COLO668 (cell line): ENCODE results near the gene BICRAL.
"Not testable (repeated sequence)": the region's sequence is repeated elsewhere in the genome, so short reads cannot be mapped to it uniquely, and the experiment has no call there.

ENCODE experiments used
- DNase-seq: peaks from one replicate; lab custom pipeline; 2025; ENCODE audit not compliant: unreplicated experiment; lab: John Stamatoyannopoulos, UW

The BICRAL gene

GRCh38 chr6:42762426-42762859 is 19.4 kb upstream of the BICRAL start:
- no peak for DNase-seq

GRCh38 chr6:42762950-42763349 is 18.9 kb upstream of the BICRAL start:
- no peak for DNase-seq

DNA sequence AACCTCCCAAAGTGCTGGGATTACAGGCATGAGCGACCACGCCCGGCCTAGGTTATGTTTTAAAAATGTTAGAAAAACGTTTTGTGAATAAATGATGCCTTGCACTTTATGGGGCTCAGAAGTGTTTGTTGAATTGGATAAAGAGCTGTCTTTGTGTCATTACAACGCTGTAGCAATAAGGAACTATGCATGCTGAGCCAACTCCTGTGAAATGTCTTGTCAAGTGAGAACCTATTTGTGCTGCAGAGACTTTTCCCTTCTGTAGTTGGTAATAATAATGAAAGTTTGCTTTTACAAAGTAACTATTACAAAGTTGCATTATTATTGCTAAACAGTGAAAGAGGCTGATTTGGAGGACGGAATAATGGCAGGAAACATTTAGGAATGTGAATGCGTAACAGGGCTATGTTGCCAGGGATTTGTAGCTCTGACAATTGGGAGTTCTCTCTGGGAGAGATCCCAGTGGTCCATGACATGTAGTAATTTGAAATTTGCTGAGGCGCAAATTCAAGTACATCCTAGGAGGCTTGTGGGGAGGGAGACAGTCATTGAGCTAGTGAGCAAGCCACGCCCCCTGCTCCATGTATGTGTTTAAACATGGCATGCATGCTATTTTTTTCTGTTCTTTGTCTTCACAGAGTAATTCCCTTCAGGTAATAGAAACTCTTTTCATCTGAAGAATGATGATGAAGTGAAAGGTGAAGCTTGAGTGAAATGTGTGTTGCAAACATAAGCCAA is 16.8 kb upstream of the BICRAL start:
- DNase-seq = no peak

DNA sequence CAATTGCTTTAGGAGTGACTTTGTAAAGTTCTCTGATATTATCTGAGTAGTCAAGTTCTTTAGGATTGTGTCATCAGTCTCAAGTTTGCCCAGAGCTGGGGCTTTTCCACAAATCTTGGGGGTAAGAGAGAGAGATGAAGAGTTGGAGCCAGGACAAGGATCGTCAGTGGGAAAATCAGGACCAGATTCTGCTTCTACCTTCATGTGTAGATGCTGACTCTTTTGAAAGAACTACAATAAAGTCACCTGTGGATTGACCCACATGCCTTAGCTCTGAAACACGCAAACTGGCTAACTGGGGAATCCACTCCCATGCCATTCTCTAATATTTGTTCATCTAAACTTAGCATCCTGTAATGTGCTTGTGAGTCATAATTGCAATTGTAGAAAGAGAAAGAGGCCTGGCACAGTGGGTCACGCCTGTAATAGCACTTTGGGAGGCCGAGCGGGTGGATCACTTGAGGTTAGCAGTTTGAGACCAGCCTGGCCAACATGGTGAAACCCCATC is 15.6 kb upstream of the BICRAL start:
- no peak for DNase-seq

GRCh38 chr6:42769051-42769450 is 12.8 kb upstream of the BICRAL start:
- no peak for DNase-seq

DNA sequence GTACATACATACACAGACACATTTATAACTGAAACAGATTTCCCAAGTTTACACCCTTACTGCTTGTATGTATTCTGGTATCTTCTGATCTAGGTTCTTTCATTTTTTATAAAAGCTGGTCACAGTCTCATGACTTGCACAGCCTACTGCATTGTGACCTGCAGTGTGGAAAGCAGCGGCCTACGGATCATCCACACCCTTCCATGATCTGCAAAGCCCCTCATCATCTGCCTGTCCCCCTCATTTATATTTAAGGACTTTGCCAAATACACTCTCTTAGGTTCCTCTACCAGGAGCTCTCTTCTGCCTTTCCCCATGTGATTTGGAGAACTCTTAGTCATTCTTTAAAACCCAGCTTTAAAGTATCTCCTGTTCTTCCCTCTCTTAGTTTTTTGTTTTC is 12.0 kb upstream of the BICRAL start:
- DNase-seq = no peak

DNA sequence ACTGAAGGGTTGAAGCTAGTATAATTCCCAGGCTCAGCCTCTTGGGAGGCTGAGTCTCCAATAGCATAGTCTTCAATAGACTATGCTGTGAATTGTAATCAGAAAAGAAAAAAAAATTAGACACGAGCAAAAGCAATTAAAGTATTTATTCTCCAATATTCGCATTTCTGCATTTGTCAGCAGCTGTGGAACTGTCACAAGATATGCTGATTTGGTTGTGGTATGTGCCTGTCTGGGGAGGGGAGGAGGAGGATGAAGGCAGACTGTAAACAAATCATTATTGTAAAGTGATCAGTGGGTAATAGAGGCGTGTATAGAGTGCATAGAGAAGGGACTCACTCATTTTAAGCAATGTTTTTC is 10.1 kb upstream of the BICRAL start:
- no peak for DNase-seq

- no peak for DNase-seq
Measured at GRCh38 chr6:42774201-42774600, 7.7 kb upstream of the BICRAL start.

DNA sequence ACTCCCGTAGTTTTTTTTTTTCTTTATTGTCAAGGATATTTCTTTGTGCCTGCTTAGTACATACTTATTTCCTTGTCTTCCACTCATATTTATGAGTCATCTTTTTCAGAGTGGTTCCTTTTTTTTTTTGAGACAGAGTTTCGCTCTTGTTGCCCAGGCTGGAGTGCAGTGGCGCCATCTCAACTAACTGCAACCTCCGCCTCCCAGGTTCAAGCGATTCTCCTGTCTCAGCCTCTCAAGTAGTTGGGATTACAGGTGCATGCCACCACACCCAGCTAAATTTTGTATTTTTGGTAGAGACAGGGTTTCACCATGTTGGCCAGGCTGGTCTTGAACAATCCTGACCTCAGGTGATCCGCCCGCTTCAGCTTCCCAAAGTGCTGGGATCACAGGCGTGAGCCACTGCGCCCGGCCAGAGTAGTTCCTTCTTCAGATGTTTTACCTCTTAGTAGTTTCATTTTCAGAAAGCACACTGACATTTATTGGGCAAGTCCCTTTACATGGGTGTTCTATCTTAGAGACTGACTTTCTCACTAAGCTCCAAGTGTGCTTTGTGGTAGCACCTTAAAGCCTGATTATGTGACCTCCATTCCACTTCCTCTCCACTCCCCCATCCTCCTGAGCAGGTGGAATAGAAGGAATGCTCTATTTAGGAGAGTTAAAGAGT is 6.9 kb upstream of the BICRAL start:
- not testable (repeated sequence) for DNase-seq

- no peak for DNase-seq
Measured at GRCh38 chr6:42777126-42777822, 4.6 kb upstream of the BICRAL start.

- DNase-seq = no peak
Measured at GRCh38 chr6:42778122-42778521, 3.7 kb upstream of the BICRAL start.

GRCh38 chr6:42779521-42779920 is 2.3 kb upstream of the BICRAL start:
- DNase-seq = no peak

DNA sequence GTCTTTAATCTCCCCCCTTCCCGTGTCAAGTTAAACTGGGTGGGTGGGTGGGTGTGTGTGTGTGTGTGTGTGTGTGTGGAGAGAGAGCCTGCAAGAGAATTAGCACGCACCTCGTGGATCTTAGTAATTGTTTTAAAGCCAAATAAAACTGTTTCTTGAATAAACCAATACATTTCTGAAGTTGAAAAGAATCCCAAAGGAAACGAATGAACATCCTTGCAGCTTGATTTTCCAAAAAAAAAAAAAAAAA is 381 bp upstream of the BICRAL start:
- DNase-seq = no peak

- DNase-seq = peak; percentile 70
Measured at GRCh38 chr6:42782689-42783176, 881 bp downstream of the BICRAL start.

GRCh38 chr6:42783177-42783875 is 1.5 kb downstream of the BICRAL start:
- DNase-seq = peak; percentile 75

GRCh38 chr6:42783876-42784642 is 2.2 kb downstream of the BICRAL start:
- no peak for DNase-seq

DNA sequence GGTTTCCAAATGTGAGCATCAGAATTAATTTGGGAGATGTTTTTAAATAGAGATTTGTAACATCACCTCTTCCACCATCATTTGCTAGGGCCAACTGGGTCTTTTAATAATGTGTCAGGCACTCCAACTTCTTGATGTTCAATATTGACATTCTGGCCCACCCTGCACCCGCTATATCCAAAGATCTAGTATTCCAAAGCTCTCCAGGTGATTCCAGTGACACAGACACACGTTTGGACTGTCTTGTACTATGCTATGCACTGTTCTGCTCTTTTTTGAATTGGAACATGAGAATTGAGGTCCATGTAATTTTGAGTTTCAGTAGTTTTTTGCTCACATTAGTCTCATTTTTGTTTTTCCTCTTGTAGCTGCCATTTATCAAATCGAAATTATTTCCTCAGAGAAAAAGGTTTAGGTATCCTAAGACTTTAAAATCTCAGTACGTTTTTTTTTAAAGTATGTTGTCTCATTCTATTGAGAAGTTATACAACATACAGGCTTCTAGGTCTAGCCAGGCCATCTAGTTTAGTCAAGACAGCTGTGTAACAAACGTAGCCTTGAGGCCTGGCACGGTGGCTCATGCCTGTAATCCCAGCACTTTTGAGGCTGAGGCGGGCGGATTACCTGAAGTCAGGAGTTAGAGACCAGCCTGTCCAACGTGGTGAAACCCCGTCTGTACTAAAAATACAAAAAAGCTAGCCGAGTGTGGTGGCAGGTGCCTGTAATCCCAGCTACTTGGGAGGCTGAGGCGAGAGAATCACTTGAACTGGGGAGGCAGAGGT is 3.1 kb downstream of the BICRAL start:
- no peak for DNase-seq

- DNase-seq = no peak
Measured at GRCh38 chr6:42786525-42786985, 4.7 kb downstream of the BICRAL start.

DNA sequence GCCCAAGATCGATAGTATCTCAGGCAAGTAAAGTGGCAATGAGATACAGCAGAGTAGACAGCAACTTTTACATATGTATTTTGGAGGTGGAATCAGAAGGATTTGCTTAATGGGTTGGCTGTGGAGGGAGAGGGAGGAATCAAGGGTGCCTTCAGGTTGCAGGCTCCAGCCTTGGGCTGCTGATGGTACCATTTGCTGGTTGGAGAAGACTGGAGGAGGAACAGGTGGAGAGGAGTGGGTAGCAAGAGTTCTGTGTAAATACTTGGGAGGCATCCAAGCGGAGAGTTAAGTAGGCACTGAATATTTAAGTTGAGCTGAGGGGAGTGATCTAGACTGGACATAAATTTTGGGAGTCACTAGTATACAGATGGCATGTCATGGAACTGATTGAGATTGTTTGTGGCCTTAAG is 5.2 kb downstream of the BICRAL start:
- DNase-seq = no peak

GRCh38 chr6:42788671-42789070 is 6.8 kb downstream of the BICRAL start:
- DNase-seq = no peak
